ENCODE data around the gene SUGCT. TPM values are rescaled to one million over a fixed set of nuclear protein-coding genes. Genes with fewer than 3 reads are reported as not detected.

Gene SUGCT
- total RNA-seq, 4 donors from 2014 or later, result 7.8 to 15.0 (median 12.8) TPM

- TF ChIP-seq CTCF (IDR thresholded peaks at IDR 0.05) (no peak), EP300 (IDR thresholded peaks at IDR 0.05) (no peak), POLR2AphosphoS5 (IDR thresholded peaks at IDR 0.05) (no peak), POLR2A (IDR thresholded peaks at IDR 0.05; ENCODE audit: low read depth) (no peak)
- intact Hi-C loops (cut with DNase I), result no loop called here
- Histone ChIP-seq H3K36me3 (no peaks in the 10 kb centered on the region), H3K4me1 (peaks cover 0 to 34% (median 26%) of the 10 kb centered on the region in 4 donors), H3K4me3 (no peak overlapping the region), H3K27ac (replicated peaks in 1 of 4) (no peak overlapping the region), H3K9me3 (no peaks in the 10 kb centered on the region), H3K27me3 (no peaks in the 10 kb centered on the region)
- no peak for DNase-seq (ENCODE audit: extremely low spot score)
Observed at GRCh38 chr7:40530292-40530691, 395.5 kb downstream of the SUGCT start.

- Histone ChIP-seq H3K9me3 (no peaks in the 10 kb centered on the region), H3K4me3 (no peak overlapping the region), H3K4me1 (peaks cover 0 to 26% (median 16%) of the 10 kb centered on the region in 4 donors), H3K36me3 (no peaks in the 10 kb centered on the region), H3K27me3 (no peaks in the 10 kb centered on the region), H3K27ac (replicated peaks in 1 of 4) (no peak overlapping the region)
- TF ChIP-seq POLR2A (IDR thresholded peaks at IDR 0.05; ENCODE audit: low read depth) (no peak), CTCF (IDR thresholded peaks at IDR 0.05) (no peak), EP300 (IDR thresholded peaks at IDR 0.05) (no peak), POLR2AphosphoS5 (IDR thresholded peaks at IDR 0.05) (no peak)
- intact Hi-C loops (cut with DNase I), result no loop called here
- 96% methylated on average over 3 of the region's 3 CpGs for WGBS
- DNase-seq (ENCODE audit: extremely low spot score), result no peak
Observed at GRCh38 chr7:40531956-40532355, 397.2 kb downstream of the SUGCT start.

GRCh38 chr7:40535678-40536077, 400.9 kb downstream of the SUGCT start:
- WGBS, result 97% methylated on average over 3 of the region's 3 CpGs

GRCh38 chr7:40536421-40536820, 401.6 kb downstream of the SUGCT start:
- 59% methylated on average over 1 of the region's 1 CpG for WGBS
- Histone ChIP-seq H3K4me1 (peaks cover 0 to 14% (median 6%) of the 10 kb centered on the region in 4 donors), H3K27me3 (no peaks in the 10 kb centered on the region), H3K27ac (replicated peaks in 1 of 4) (no peak overlapping the region), H3K9me3 (no peaks in the 10 kb centered on the region), H3K4me3 (no peak overlapping the region), H3K36me3 (no peaks in the 10 kb centered on the region)
- intact Hi-C loops (cut with DNase I), result no loop called here
- TF ChIP-seq POLR2A (IDR thresholded peaks at IDR 0.05; ENCODE audit: low read depth), result no peak
- TF ChIP-seq POLR2AphosphoS5 (IDR thresholded peaks at IDR 0.05), result no peak
- TF ChIP-seq EP300 (IDR thresholded peaks at IDR 0.05), result no peak
- TF ChIP-seq CTCF (IDR thresholded peaks at IDR 0.05), result no peak
- no peak for DNase-seq (ENCODE audit: extremely low spot score)

More at GRCh38 chr7:40535678-40536077, 400.9 kb downstream of the SUGCT start:
- TF ChIP-seq EP300 (IDR thresholded peaks at IDR 0.05) (no peak), CTCF (IDR thresholded peaks at IDR 0.05) (no peak), POLR2A (IDR thresholded peaks at IDR 0.05; ENCODE audit: low read depth) (no peak), POLR2AphosphoS5 (IDR thresholded peaks at IDR 0.05) (no peak)
- Histone ChIP-seq H3K4me3 (no peak overlapping the region), H3K4me1 (peaks cover 0 to 14% (median 6%) of the 10 kb centered on the region in 4 donors), H3K27ac (replicated peaks in 1 of 4) (no peak overlapping the region), H3K9me3 (no peaks in the 10 kb centered on the region), H3K27me3 (no peaks in the 10 kb centered on the region), H3K36me3 (no peaks in the 10 kb centered on the region)
- no peak for DNase-seq (ENCODE audit: extremely low spot score)
- intact Hi-C loops (cut with DNase I), result no loop called here

- WGBS, result 74% methylated on average over 1 of the region's 1 CpG
- Histone ChIP-seq H3K27ac (replicated peaks in 1 of 4) (no peak overlapping the region), H3K4me3 (no peak overlapping the region), H3K9me3 (no peaks in the 10 kb centered on the region), H3K4me1 (peaks cover 0 to 25% (median 18%) of the 10 kb centered on the region in 4 donors), H3K36me3 (no peaks in the 10 kb centered on the region), H3K27me3 (no peaks in the 10 kb centered on the region)
- no peak for DNase-seq (ENCODE audit: extremely low spot score)
- TF ChIP-seq POLR2A (IDR thresholded peaks at IDR 0.05; ENCODE audit: low read depth) (no peak), POLR2AphosphoS5 (IDR thresholded peaks at IDR 0.05) (no peak)
- intact Hi-C loops (cut with DNase I), result no loop called here
Observed at GRCh38 chr7:40538281-40538680, 403.5 kb downstream of the SUGCT start.

Measured in esophagus muscularis mucosa (tissue), 4 donors.